NCI-H2029 treated with DMSO at 0.1 percent for 48 hours (cell line): ENCODE measurements around the gene OSBPL9.
"Not testable (repeated sequence)": the region's sequence is repeated elsewhere in the genome, so short reads cannot be mapped to it uniquely, and the experiment has no call there.

ENCODE experiments used
- DNase-seq: peaks from one replicate; lab custom pipeline; 2025; lab: John Stamatoyannopoulos, UW

The OSBPL9 gene

DNA sequence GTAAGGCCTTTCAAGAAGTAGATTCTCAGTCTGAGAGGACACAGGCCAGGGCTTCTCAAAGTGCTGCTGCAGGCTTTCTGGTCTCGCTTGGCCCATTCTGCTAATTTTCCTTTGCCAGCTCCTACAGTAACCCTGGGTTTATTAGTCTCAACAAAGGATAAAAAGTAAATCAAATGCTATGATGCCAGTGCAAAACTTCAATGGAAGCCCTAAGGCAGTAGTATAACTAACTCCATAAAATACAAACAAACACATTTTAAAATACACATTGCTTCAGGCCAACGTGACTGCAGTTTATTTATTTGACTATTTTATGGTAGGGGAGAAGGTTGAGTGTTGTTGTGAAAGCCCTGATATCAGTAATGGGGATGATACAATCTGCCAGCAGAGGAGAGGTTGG, 172.0 kb downstream of the OSBPL9 start:
- DNase-seq: no peak

GRCh38 chr1:51789342-51789741, 172.4 kb downstream of the OSBPL9 start:
- DNase-seq: no peak

GRCh38 chr1:51790385-51790784, 173.5 kb downstream of the OSBPL9 start:
- no peak for DNase-seq

GRCh38 chr1:51791888-51792287, 175.0 kb downstream of the OSBPL9 start:
- DNase-seq: no peak

DNA sequence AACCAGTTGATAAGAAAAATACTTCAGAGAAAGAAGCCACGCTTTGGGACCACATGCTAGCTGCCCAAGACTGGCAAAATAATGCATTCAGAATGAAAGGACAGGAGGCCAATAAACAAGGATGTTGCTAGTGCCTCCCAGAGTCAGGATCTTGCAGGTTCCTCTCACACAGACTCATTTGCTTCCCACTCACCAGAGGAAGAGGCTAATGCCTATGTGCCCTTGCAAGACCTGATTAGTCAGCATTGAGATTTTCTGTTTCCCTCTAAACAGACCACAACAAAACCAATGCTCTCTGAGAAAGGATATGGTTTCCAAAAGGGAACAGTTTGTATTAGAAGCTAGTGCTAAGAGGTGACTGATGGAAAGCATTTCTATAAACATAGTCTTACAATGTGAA, 176.0 kb downstream of the OSBPL9 start:
- no peak for DNase-seq

DNA sequence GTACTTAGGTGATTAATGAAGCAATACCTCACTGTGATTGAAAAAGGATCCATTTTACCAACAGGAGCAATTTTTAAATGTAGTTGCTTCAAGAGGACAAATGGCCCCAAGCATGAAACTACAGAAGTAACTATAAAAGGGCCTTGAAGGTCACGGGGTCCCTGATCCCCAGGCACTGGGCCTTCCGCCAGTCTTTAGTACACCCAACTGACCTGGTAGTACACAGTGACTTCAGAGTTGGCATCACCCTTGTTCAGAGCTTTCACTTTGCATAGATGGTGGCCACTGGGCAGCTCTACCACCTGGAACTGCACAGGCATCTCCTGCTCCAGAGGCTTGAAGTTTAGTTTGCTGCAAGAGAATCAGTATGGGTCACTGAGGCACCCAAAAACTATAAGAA, 177.4 kb downstream of the OSBPL9 start:
- DNase-seq: no peak

DNA sequence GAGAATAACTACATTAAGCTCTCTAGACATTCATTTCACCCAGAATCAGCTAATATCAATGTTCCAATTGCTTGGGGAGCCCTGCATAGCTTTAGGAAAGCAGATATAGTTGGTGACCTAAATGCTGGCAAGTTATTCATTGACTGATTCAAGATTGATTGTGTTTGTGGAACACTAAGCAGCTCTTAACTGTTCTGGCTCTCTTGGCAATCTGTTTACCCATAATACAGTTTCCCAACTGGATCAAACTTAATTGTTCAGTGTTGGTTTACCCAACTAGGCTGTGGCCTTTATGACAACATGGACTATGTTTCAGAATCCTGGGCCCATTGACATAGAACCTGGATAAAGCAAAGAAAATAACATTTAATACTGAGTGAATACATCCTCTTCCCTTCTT, 178.0 kb downstream of the OSBPL9 start:
- DNase-seq: no peak

DNA sequence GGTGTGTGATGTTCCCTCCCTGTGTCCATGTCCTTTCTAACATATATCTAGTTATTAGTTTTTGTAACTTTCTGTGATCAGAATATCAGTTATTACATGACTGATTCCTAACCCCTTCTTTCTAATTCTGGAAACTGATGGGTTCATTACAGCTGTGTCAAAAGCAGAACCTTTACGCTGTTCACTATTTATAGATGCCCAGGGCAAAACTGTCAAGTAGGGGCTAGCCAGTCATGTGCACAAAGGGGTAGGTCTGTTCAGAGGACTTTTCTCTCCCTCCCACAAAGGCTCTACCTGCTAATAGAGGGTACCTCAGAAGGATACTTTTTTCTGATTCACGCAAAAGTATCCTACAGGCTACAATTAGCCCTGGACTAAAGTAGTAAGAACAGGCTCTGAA, 182.5 kb downstream of the OSBPL9 start:
- no peak for DNase-seq

DNA sequence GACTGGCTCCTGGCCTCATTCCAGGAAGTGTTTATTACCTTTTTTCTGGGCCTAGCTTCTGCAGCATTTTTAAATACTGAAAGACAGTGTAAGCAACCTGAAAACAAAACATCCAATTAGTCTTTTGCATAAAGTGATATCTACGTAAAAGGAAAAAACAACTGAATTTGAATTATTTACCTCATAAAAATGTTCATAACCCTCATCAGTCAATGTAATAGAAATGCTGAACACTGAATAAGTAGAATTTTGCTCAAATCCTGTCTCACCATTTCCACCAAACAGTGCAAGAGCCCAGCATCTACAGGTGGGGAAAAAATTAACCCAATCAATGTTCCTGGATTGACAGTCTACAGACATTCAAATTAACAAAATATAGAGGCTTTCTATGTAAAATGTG, 197.6 kb downstream of the OSBPL9 start:
- DNase-seq: no peak

GRCh38 chr1:51818487-51818886, 201.6 kb downstream of the OSBPL9 start:
- no peak for DNase-seq

DNA sequence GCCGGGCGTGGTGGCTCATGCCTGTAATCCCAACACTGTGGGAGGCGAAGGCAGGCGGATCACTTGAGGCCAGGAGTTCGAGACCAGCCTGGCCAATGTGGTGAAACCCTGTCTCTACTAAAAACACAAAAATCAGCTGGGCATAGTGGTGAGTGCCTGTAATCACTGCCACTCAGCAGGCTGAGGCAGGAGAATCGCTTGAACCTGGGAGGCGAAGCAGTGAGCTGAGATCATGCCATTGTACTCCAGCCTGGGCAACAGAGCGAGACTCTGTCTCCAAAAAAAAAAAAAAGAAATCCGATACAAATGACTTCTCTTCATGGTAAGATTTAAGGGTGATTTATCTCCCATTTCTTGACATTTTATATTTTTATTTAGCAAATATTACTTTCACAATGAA, 202.1 kb downstream of the OSBPL9 start:
- not testable (repeated sequence) for DNase-seq

GRCh38 chr1:51819810-51820209, 202.9 kb downstream of the OSBPL9 start:
- no peak for DNase-seq

DNA sequence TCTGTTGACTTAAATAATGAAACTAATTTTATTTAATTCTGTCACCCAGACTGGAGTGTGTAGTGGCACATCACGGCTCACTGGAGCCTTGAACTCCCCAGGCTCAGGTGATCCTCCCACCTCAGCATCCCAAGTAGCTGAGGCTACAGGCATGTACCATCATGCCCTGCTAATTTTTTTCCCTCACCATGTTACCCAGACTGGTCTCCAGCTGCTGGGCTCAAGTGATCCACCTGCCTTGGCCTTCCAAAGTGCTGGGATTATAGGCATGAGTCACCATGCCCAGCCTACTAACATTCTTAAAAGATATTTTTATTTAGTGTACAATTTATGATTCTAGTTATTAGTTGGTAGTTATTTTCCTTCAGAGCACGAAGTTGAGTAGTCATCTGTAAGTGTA, 212.2 kb downstream of the OSBPL9 start:
- no peak for DNase-seq

- DNase-seq: no peak
Observed at GRCh38 chr1:51833700-51834099, 216.8 kb downstream of the OSBPL9 start.

DNA sequence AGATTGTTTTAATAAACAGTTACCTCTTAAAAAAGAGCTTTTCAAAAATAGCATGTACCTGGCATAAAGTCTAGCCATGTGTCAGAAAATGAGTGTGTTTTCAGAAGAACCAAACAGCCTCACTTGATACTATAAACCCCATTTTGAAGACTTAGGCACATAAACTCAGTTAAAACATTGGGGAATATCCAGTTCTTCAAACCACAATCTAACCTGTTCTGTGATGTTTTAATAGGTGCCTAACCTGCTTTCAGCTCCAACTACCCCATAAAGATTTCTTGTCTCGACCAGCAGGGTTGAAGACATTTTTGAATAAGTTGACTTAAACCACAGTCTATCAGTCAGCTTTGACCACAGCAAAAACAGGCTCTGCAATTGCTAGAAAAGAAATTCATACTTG, 220.4 kb downstream of the OSBPL9 start:
- no peak for DNase-seq
